A673 (cell line): Measurements from ENCODE around the gene OR10Z1. TPM values are rescaled to one million over a fixed set of nuclear protein-coding genes. Genes with fewer than 3 reads are reported as not detected.

Experiments
- BruUV-seq: library from RNA; stranded (reverse); fragments of 400-500 nt; replicated peaks from 2 replicates; lab custom pipeline; 2021; lab: Mats Ljungman, UMichigan
- CTCF ChIA-PET: fragments of 300-600 bp; sonication (Branson Sonifier 250); formaldehyde crosslinking; loops from one replicate; lab custom pipeline; 2022; ENCODE audit warnings: antibody characterized with exemption; lab: Charles Lee
- POLR2A ChIA-PET: fragments of 300-600 bp; sonication (Branson Sonifier 250); formaldehyde crosslinking; loops from one replicate; lab custom pipeline; 2022; ENCODE audit warnings: antibody characterized with exemption; ENCODE audit not compliant: low non-redundant PET; lab: Charles Lee
- DNase-seq: peaks from one replicate; pipeline ENCODE4 v3.0.0-alpha.2; 2015; ENCODE audit warnings: low spot score
- H3K27ac ChIP-seq: fragments of 200-600 bp; sonication (generic); 2 replicates; pipeline ENCODE4 v1.5.1; 2016; ENCODE audit warnings: mixed run types, low read depth, mild to moderate bottlenecking, mixed read lengths, antibody characterized with exemption, low read length; ENCODE audit not compliant: poor library complexity, severe bottlenecking
- H3K27me3 ChIP-seq: fragments of 200-600 bp; sonication (generic); replicated peaks from 2 replicates; pipeline ENCODE4 v1.6.1; 2017; ENCODE audit warnings: mixed run types, low read depth, mild to moderate bottlenecking, mixed read lengths, antibody characterized with exemption, low read length; ENCODE audit not compliant: insufficient read depth, poor library complexity
- H3K36me3 ChIP-seq: fragments of 200-600 bp; sonication (generic); 2 replicates; pipeline ENCODE4 v1.6.1; 2016; ENCODE audit warnings: mixed run types, mild to moderate bottlenecking, mixed read lengths, antibody characterized with exemption, low read length; ENCODE audit not compliant: insufficient read depth, poor library complexity, severe bottlenecking
- H3K4me1 ChIP-seq: fragments of 200-600 bp; sonication (generic); 2 replicates; pipeline ENCODE4 v1.6.1; 2017; ENCODE audit warnings: mixed run types, mild to moderate bottlenecking, mixed read lengths, antibody characterized with exemption, low read length; ENCODE audit not compliant: insufficient read depth, poor library complexity, severe bottlenecking
- H3K4me3 ChIP-seq: fragments of 200-600 bp; sonication (generic); 2 replicates; pipeline ENCODE4 v1.5.1; 2016; ENCODE audit warnings: low read depth, mixed run types, mild to moderate bottlenecking, mixed read lengths, low read length; ENCODE audit not compliant: poor library complexity, severe bottlenecking
- H3K9me3 ChIP-seq: fragments of 200-600 bp; sonication (generic); 2 replicates; pipeline ENCODE4 v1.6.1; 2016; ENCODE audit warnings: mixed run types, low read depth, mild to moderate bottlenecking, mixed read lengths, antibody characterized with exemption, low read length; ENCODE audit not compliant: poor library complexity, severe bottlenecking
- CTCF ChIP-seq: fragments of 300-800, 200-600 bp; sonication (generic); conservative IDR thresholded peaks from 2 replicates; pipeline ENCODE4 v1.5.1; 2017; ENCODE audit warnings: low read depth, mild to moderate bottlenecking, antibody characterized with exemption, low read length, moderate library complexity, mixed read lengths
- EZH2 ChIP-seq: fragments of 200-600 bp; sonication (generic); IDR thresholded peaks from 2 replicates; pipeline ENCODE4 v1.6.1; 2017; ENCODE audit warnings: borderline replicate concordance, low read depth, mild to moderate bottlenecking, mixed read lengths, antibody characterized with exemption, low read length; ENCODE audit not compliant: poor library complexity, severe bottlenecking
- intact Hi-C: fragments of 100-400 bp; cut with micrococcal nuclease; formaldehyde crosslinking; loops from one replicate; pipeline ENCODE4 v1.10.0; 2022; ENCODE audit not compliant: unreplicated experiment
- total RNA-seq: library from RNA; stranded (reverse); gene quantifications from 2 replicates; pipeline ENCODE4 v1.2.3, GENCODE V29; 2021

The OR10Z1 gene
- total RNA-seq, 1 experiment from 2014 or later, result not detected

- no TSS peak for BruUV-seq
- H3K4me3 ChIP-seq, result no peak overlapping the region
Observed at GRCh38 chr1:158644449-158644848, 39.4 kb downstream of the OR10Z1 start.

GRCh38 chr1:158646465-158646864, 41.4 kb downstream of the OR10Z1 start:
- no peak for TF ChIP-seq EZH2
- H3K27me3 ChIP-seq, result peaks cover 4% of the 10 kb centered on the region
- no peak overlapping the region for H3K27ac ChIP-seq
- H3K36me3 ChIP-seq, result no peaks in the 10 kb centered on the region
- no peak overlapping the region for H3K4me3 ChIP-seq
- no peaks in the 10 kb centered on the region for H3K4me1 ChIP-seq
- ChIA-PET CTCF (no interaction called here), POLR2A (no interaction called here)
- intact Hi-C loops, result loop anchor here (10.0 kb wide), 1 partner anchor 58 kb away; the partner anchor contains the start of gene OR6K2
- DNase-seq, result no peak
- BruUV-seq, result no TSS peak
- H3K9me3 ChIP-seq, result no peaks in the 10 kb centered on the region

More at GRCh38 chr1:158644449-158644848, 39.4 kb downstream of the OR10Z1 start:
- POLR2A ChIA-PET, result no interaction called here
- Histone ChIP-seq H3K9me3 (no peaks in the 10 kb centered on the region), H3K27me3 (peaks cover 4% of the 10 kb centered on the region), H3K36me3 (no peaks in the 10 kb centered on the region), H3K27ac (no peak overlapping the region), H3K4me1 (no peaks in the 10 kb centered on the region)
- intact Hi-C loops, result loop anchor here (10.0 kb wide), 1 partner anchor 60 kb away; the partner anchor contains the start of gene OR6K2
- DNase-seq, result no peak
- TF ChIP-seq EZH2 (no peak), CTCF (no peak)
- CTCF ChIA-PET, result no interaction called here

- POLR2A ChIA-PET, result no interaction called here
- intact Hi-C loops, result loop anchor here (10.0 kb wide), 1 partner anchor 56 kb away; the partner anchor contains the start of gene OR6K2
- CTCF ChIA-PET, result interaction anchor here (0.6 kb wide), 1 partner anchor 533 kb away, joined by 3 read pairs; no protein-coding TSS in a partner anchor
- Histone ChIP-seq H3K27me3 (peaks cover 10% of the 10 kb centered on the region), H3K4me3 (no peak overlapping the region), H3K4me1 (no peaks in the 10 kb centered on the region), H3K27ac (no peak overlapping the region), H3K36me3 (no peaks in the 10 kb centered on the region), H3K9me3 (no peaks in the 10 kb centered on the region)
- no TSS peak for BruUV-seq
- no peak for TF ChIP-seq CTCF
- no peak for TF ChIP-seq EZH2
- DNase-seq, result no peak
Observed at GRCh38 chr1:158649052-158649451, 44.0 kb downstream of the OR10Z1 start.
